SKM-1 treated with dmso at 0.1 percent for 144 hours (cell line): ENCODE results near the gene DNAI1.
"Not testable (repeated sequence)": the region's sequence is repeated elsewhere in the genome, so short reads cannot be mapped to it uniquely, and the experiment has no call there.

ENCODE experiments used
- DNase-seq: peaks from one replicate; lab custom pipeline; 2025; ENCODE audit not compliant: unreplicated experiment; lab: John Stamatoyannopoulos, UW

DNAI1 gene

GRCh38 chr9:34458013-34458958 is at the start of gene DNAI1, which contains the start of gene FAM219A:
TSS of gene DNAI1 (plus strand) at chr9:34458805. CDS start at chr9:34459006, 201 bp downstream.
TSS of gene FAM219A (minus strand) at chr9:34458570. CDS start at chr9:34458263, 307 bp downstream.
- peak; percentile 96 for DNase-seq

- DNase-seq, result no peak
These were observed 49.5 kb upstream of the DNAI1 start for GRCh38 chr9:34409154-34409553.

- no peak for DNase-seq
These were observed 46.3 kb upstream of the DNAI1 start for GRCh38 chr9:34412336-34412735.

- no peak for DNase-seq
These were observed 45.3 kb upstream of the DNAI1 start for GRCh38 chr9:34413231-34413852.

GRCh38 chr9:34417734-34418133 is 40.9 kb upstream of the DNAI1 start:
- DNase-seq, result no peak

DNA sequence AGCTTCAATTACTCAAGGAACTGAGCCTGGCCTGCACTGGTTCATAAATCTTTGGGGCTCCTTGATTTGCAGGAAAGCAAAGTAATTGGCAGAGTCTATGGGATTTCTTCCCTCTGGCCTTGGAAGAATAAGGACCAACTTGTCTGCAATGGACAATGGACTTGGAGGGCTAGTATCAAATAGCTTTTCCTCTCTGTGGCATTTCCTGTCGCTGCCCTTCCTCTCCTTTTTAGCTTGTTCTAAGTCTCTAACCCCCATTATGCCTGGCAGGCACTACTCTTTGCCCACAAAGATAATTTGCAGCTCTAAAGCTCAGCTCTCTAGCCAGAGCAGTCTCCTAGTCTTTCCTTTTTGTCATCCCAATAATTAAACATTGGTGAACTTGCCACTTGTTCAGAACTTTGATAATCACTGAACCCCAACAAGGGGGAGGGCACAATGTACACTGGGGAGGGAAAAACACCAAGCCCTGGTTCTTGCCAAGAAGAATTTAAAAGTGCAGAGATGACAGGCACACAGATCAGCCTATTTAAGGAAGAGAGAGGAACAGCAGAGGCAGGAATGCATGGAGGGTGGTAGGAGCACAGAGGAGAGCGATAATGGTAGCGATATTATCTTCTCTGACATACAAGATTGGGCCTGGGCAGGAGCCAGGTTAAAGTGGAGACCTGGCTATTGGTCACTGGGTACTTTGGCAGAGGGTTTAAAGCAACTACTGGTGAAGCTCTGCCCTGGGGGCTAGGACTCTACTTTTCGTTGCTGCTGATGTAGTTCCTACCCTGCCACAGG is 38.7 kb upstream of the DNAI1 start:
- no peak for DNase-seq

GRCh38 chr9:34426347-34427074 is 32.1 kb upstream of the DNAI1 start:
- DNase-seq, result no peak

DNA sequence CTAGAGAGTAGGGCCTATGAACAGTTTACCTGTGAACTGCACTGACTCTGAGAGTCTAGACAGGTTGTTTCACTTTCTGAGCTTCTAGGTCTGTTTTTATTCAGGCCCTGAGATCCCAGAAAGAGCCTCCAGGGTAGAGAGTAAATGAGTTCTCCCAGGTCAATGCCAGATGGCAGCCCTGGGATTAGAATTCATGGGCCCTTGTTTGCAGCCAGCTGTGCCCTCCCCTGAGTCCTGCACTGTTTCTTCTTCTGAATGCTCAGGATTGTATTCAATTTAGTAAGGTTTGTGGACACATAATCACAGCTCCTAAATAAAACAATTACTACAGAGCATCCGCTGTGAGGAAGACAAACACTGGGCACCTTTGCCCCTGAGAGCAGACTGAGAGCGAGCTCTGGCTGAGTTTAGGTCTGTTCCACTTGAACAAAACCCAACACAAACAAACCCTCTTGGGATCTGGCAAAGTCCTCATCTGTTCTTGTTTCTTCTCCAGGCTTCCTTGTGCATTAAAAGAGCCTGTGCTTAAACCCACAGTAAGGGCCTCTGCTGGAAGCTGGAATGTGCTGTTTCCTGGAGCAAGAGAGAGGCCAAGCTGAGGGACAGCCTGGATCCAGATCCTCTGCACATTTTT is 30.2 kb upstream of the DNAI1 start:
- DNase-seq, result no peak

DNA sequence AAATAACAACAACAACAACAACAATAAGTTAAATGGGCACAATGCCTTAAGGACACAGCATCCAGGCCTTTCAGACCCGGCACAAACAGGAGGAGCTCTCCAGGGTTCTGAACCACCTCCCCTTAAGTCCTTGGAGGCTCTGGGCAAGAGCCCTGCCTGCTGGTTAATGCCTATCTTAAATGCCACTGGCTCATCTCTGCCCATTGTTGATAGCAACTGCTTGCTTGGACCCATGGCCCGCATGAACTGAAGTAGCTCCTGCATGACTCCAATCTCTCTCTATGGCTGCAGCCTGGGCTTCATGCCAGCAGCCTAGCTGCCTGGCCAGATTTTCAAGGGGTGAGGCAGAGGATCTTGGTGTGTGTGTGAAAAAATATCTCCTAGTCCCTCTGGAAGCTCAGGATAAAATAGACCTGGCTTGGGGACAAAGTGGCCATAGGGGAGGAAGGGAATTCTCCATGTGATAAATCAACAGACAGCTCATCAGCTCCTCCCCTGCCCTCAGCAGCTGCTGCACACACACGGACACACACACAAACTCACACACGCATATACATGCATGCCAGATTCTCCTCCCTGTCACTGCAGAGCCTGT is 27.7 kb upstream of the DNAI1 start:
- no peak for DNase-seq

DNA sequence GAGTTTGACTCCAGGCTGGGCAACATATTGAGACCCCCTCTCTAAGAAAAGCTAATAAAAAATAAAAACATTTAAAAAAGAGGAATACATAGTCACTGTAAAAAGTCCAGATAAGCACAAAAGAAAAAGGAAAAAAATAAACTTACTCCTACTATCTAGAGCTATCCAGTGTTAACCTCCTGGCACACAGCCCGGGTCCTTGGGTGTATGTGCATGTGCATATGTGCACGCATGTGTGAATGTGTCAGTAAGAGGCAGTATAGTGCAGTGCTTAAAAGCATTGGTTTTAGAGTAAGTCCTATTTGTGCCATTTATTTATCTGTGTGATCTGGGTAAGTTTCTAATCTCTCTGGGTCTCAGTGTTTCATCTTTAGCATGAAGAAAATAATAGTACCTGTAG is 26.9 kb upstream of the DNAI1 start:
- no peak for DNase-seq

DNA sequence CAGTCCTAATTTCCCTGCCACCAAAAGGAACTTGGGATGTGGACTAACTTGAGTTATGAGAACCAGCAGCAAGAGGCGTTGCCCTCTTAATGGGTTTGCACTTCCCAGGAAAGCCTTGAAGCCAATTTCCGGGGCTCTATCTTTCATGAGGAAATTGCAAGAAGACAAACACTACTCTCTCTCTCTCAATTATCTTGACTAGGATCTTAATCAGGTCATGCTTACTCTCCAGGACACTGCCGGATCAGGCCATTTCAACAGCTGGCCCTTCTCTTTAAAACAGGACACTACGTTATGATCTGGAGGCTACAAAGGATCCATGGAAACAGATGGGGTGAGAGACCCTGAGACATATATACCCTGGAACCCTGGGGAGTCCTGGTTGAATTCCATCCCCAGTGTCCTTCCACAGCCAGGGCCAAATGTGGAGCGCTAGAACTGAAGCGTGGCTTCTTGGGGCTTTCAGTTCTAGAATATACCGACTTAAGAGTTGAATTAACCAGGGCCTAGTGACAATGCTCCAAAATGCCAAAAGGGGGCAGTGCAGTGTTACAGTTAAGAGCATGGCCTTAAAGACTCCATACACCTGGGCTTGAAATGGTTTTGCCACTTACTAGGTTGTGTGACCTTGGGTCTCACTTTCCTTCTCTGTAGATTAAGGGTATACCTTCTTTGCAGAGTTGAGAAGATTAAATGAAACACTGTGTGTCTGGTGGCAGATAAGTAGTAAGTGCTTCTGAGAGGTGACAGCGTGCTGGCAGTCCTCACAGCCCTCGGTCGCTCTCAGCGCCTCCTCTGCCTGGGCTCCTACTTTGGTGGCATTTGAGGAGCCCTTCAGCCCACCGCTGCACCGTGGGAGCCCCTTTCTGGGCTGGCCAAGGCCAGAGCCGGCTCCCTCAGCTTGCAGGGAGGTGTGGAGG is 21.3 kb upstream of the DNAI1 start:
- peak; percentile 45 for DNase-seq

- not testable (repeated sequence) for DNase-seq
These were observed 20.7 kb upstream of the DNAI1 start for GRCh38 chr9:34437926-34438307.

DNA sequence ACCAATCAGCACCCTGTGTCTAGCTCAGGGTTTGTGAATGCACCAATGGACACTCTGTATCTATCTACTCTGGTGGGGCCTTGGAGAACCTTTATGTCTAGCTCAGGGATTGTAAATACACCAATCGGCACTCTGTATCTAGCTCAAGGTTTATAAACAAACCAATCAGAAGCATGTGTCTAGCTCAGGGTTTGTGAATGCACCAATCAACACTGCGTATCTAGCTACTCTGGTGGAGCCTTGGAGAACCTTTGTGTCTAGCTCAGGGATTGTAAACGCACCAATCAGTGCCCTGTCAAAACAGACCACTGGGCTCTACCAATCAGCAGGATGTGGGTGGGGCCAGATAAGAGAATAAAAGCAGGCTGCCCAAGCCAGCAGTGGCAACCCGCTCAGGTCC is 20.1 kb upstream of the DNAI1 start:
- not testable (repeated sequence) for DNase-seq

- DNase-seq, result no peak
These were observed 18.6 kb upstream of the DNAI1 start for GRCh38 chr9:34440017-34440416.

DNA sequence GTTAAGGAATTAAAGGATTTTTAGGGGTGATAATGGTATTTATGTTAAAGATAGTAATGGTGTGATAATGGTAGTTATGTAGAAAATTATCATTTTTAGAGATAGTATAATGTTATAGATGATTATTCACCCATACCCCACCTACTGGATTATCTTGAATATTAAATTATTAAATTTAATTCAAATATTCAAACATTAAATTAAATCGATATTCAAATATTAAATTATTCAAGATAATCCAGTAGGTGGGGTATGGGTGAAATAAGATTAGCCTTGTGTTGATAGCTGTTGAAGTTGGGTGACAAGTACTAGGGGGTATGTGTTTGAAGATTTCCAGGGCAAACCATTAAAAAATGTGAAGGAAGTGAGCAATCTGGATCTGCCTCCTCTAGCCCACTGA is 15.8 kb upstream of the DNAI1 start:
- no peak for DNase-seq

GRCh38 chr9:34443533-34443932 is 15.1 kb upstream of the DNAI1 start:
- no peak for DNase-seq

DNA sequence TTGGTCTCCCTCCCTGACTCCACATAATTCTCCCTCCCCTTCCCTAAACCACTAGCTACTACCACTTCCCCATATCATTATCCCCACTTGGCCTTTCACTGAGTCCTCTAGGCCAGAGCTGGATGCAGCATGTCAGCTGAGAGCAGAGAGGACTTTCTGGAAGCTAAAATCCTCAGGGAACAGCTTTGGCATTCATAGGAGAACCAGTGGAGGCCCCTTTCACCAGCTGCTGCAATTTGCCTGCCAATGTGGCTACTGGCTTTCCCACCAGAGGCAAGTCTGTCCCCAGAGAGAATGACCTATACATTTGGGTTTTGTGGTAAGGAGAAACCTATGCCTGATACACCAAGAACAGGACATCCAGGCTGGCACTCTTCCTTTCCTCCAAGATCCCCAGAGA is 14.6 kb upstream of the DNAI1 start:
- no peak for DNase-seq

GRCh38 chr9:34446468-34446891 is 12.1 kb upstream of the DNAI1 start:
- no peak for DNase-seq

- DNase-seq, result no peak
These were observed 11.7 kb upstream of the DNAI1 start for GRCh38 chr9:34446951-34447350.
